OCI-M2 (cell line): ENCODE measurements around the gene FCRL5.
"Not testable (repeated sequence)": the region's sequence is repeated elsewhere in the genome, so short reads cannot be mapped to it uniquely, and the experiment has no call there.

Source experiments
- DNase-seq: peaks from one replicate; lab custom pipeline; 2025; ENCODE audit not compliant: unreplicated experiment; lab: John Stamatoyannopoulos, UW

Gene FCRL5

GRCh38 chr1:157490467-157491165 is 61.7 kb downstream of the FCRL5 start:
- no peak for DNase-seq

- no peak for DNase-seq
Measured at GRCh38 chr1:157488156-157488555, 64.2 kb downstream of the FCRL5 start.

- no peak for DNase-seq
Measured at GRCh38 chr1:157487504-157487903, 64.8 kb downstream of the FCRL5 start.

- DNase-seq: no peak
Measured at GRCh38 chr1:157487096-157487495, 65.2 kb downstream of the FCRL5 start.

- DNase-seq: not testable (repeated sequence)
Measured at GRCh38 chr1:157486400-157486799, 65.9 kb downstream of the FCRL5 start.

GRCh38 chr1:157485793-157486192 is 66.5 kb downstream of the FCRL5 start:
- no peak for DNase-seq

GRCh38 chr1:157484573-157484972 is 67.7 kb downstream of the FCRL5 start:
- DNase-seq: no peak

GRCh38 chr1:157483635-157484034 is 68.7 kb downstream of the FCRL5 start:
- DNase-seq: no peak

GRCh38 chr1:157482717-157483116 is 69.6 kb downstream of the FCRL5 start:
- DNase-seq: no peak

- DNase-seq: no peak
Measured at GRCh38 chr1:157482174-157482573, 70.1 kb downstream of the FCRL5 start.

- no peak for DNase-seq
Measured at GRCh38 chr1:157478030-157478429, 74.3 kb downstream of the FCRL5 start.

- DNase-seq: no peak
Measured at GRCh38 chr1:157477419-157477818, 74.9 kb downstream of the FCRL5 start.

- no peak for DNase-seq
Measured at GRCh38 chr1:157472959-157473358, 79.4 kb downstream of the FCRL5 start.

- DNase-seq: no peak
Measured at GRCh38 chr1:157472056-157472701, 80.1 kb downstream of the FCRL5 start.

- DNase-seq: no peak
Measured at GRCh38 chr1:157471531-157471930, 80.8 kb downstream of the FCRL5 start.

GRCh38 chr1:157469752-157470675 is 82.3 kb downstream of the FCRL5 start:
- DNase-seq: no peak

- no peak for DNase-seq
Measured at GRCh38 chr1:157469300-157469699, 83.0 kb downstream of the FCRL5 start.

GRCh38 chr1:157466011-157466410 is 86.3 kb downstream of the FCRL5 start:
- no peak for DNase-seq
